HG03095 (cell line): ENCODE measurements around the gene DDX31.

Experiments
- ATAC-seq: cut with Tn5 transposase; IDR thresholded peaks from one replicate; pipeline ENCODE4 v1.9.1; 2021; ENCODE audit warnings: moderate library complexity; ENCODE audit not compliant: unreplicated experiment

Gene DDX31

GRCh38 chr9:132600326-132600984 is 69.3 kb downstream of the DDX31 start:
- no peak for ATAC-seq

GRCh38 chr9:132597073-132597775 is 72.6 kb downstream of the DDX31 start:
- ATAC-seq = no peak

GRCh38 chr9:132596200-132596599 is 73.6 kb downstream of the DDX31 start:
- no peak for ATAC-seq

GRCh38 chr9:132595319-132595718 is 74.5 kb downstream of the DDX31 start:
- ATAC-seq = no peak

- no peak for ATAC-seq
These were observed 75.4 kb downstream of the DDX31 start for GRCh38 chr9:132594412-132594811.

- no peak for ATAC-seq
These were observed 77.3 kb downstream of the DDX31 start for GRCh38 chr9:132592451-132592850.

- no peak for ATAC-seq
These were observed 78.0 kb downstream of the DDX31 start for GRCh38 chr9:132591751-132592314.

- ATAC-seq = no peak
These were observed 78.5 kb downstream of the DDX31 start for GRCh38 chr9:132591244-132591643.

GRCh38 chr9:132590318-132591182 is 79.2 kb downstream of the DDX31 start:
- ATAC-seq = no peak

- no peak for ATAC-seq
These were observed 79.8 kb downstream of the DDX31 start for GRCh38 chr9:132590037-132590317.

GRCh38 chr9:132589148-132590036 is 80.4 kb downstream of the DDX31 start:
- ATAC-seq = no peak

- ATAC-seq = no peak
These were observed 81.2 kb downstream of the DDX31 start for GRCh38 chr9:132588501-132589147.

GRCh38 chr9:132588098-132588497 is 81.7 kb downstream of the DDX31 start:
- no peak for ATAC-seq

- ATAC-seq = no peak
These were observed 82.2 kb downstream of the DDX31 start for GRCh38 chr9:132587592-132587955.

- no peak for ATAC-seq
These were observed 82.8 kb downstream of the DDX31 start for GRCh38 chr9:132586830-132587591.

GRCh38 chr9:132585954-132586829 is 83.6 kb downstream of the DDX31 start:
- no peak for ATAC-seq

GRCh38 chr9:132584601-132585560 is 84.9 kb downstream of the DDX31 start:
- ATAC-seq = no peak
